HG03045 (cell line): Measurements from ENCODE around the gene ARHGEF12.

Experiments used
- ATAC-seq: cut with Tn5 transposase; IDR thresholded peaks from one replicate; pipeline ENCODE4 v1.9.1; 2021; ENCODE audit warnings: mild to moderate bottlenecking, moderate library complexity; ENCODE audit not compliant: unreplicated experiment

Gene ARHGEF12

GRCh38 chr11:120420572-120420971 lies 84.4 kb downstream of the ARHGEF12 start:
- no peak for ATAC-seq

- no peak for ATAC-seq
Observed at GRCh38 chr11:120424185-120424969, 88.2 kb downstream of the ARHGEF12 start.

GRCh38 chr11:120424970-120425332 lies 88.7 kb downstream of the ARHGEF12 start:
- no peak for ATAC-seq

- no peak for ATAC-seq
Observed at GRCh38 chr11:120425527-120425926, 89.3 kb downstream of the ARHGEF12 start.

GRCh38 chr11:120430146-120430545 lies 93.9 kb downstream of the ARHGEF12 start:
- ATAC-seq: no peak

GRCh38 chr11:120431633-120432032 lies 95.4 kb downstream of the ARHGEF12 start:
- no peak for ATAC-seq

- no peak for ATAC-seq
Observed at GRCh38 chr11:120432056-120433018, 96.1 kb downstream of the ARHGEF12 start.

GRCh38 chr11:120441592-120441991 lies 105.4 kb downstream of the ARHGEF12 start:
- no peak for ATAC-seq

- ATAC-seq: no peak
Observed at GRCh38 chr11:120442031-120442430, 105.8 kb downstream of the ARHGEF12 start.

- ATAC-seq: no peak
Observed at GRCh38 chr11:120446802-120447201, 110.6 kb downstream of the ARHGEF12 start.

- ATAC-seq: no peak
Observed at GRCh38 chr11:120448240-120448639, 112.0 kb downstream of the ARHGEF12 start.

- no peak for ATAC-seq
Observed at GRCh38 chr11:120455487-120455886, 119.3 kb downstream of the ARHGEF12 start.

- no peak for ATAC-seq
Observed at GRCh38 chr11:120457996-120458395, 121.8 kb downstream of the ARHGEF12 start.

- ATAC-seq: no peak
Observed at GRCh38 chr11:120462825-120463224, 126.6 kb downstream of the ARHGEF12 start.

GRCh38 chr11:120465921-120466534 lies 129.8 kb downstream of the ARHGEF12 start:
- ATAC-seq: no peak

GRCh38 chr11:120467627-120468026 lies 131.4 kb downstream of the ARHGEF12 start:
- ATAC-seq: no peak

GRCh38 chr11:120471131-120471530 lies 134.9 kb downstream of the ARHGEF12 start:
- ATAC-seq: no peak

- no peak for ATAC-seq
Observed at GRCh38 chr11:120471994-120472393, 135.8 kb downstream of the ARHGEF12 start.

- ATAC-seq: no peak
Observed at GRCh38 chr11:120473503-120473902, 137.3 kb downstream of the ARHGEF12 start.

GRCh38 chr11:120482149-120482548 lies 145.9 kb downstream of the ARHGEF12 start:
- no peak for ATAC-seq

- ATAC-seq: no peak
Observed at GRCh38 chr11:120484722-120485121, 148.5 kb downstream of the ARHGEF12 start.
